H9 (cell line): ENCODE data around the gene GUCY1A1. TPM values are rescaled to one million over a fixed set of nuclear protein-coding genes. Genes with fewer than 3 reads are reported as not detected.

Experiments
- DNase-seq: peaks from one replicate; pipeline ENCODE4 v3.0.0-alpha.2; 2017
- H2AFZ ChIP-seq: one replicate; pipeline ENCODE4 v1.6.1; 2013; ENCODE audit warnings: mild to moderate bottlenecking, low read length, control low read depth, moderate library complexity
- H2AK5ac ChIP-seq: 2 replicates; pipeline ENCODE4 v1.6.1; 2013; ENCODE audit warnings: low read length, control low read depth, mixed read lengths; ENCODE audit not compliant: insufficient read length
- H2BK120ac ChIP-seq: one replicate; pipeline ENCODE4 v1.6.1; 2013; ENCODE audit warnings: low read depth, mild to moderate bottlenecking, low read length, control low read depth, inconsistent platforms; ENCODE audit not compliant: poor library complexity, severe bottlenecking
- H2BK12ac ChIP-seq: 2 replicates; pipeline ENCODE4 v1.6.1; 2013; ENCODE audit warnings: low read length, control low read depth, mixed read lengths, low read depth; ENCODE audit not compliant: insufficient read length
- H2BK15ac ChIP-seq: 2 replicates; pipeline ENCODE4 v1.6.1; 2013; ENCODE audit warnings: low read depth, low read length, control low read depth
- H2BK20ac ChIP-seq: one replicate; pipeline ENCODE4 v1.6.1; 2013; ENCODE audit warnings: low read depth, mild to moderate bottlenecking, low read length, control low read depth, inconsistent platforms; ENCODE audit not compliant: poor library complexity, severe bottlenecking
- H2BK5ac ChIP-seq: 2 replicates; pipeline ENCODE4 v1.6.1; 2013; ENCODE audit warnings: low read length, control low read depth, mixed read lengths; ENCODE audit not compliant: insufficient read length
- H3K14ac ChIP-seq: 2 replicates; pipeline ENCODE4 v1.6.1; 2013; ENCODE audit warnings: low read length, control low read depth; ENCODE audit not compliant: insufficient read depth
- H3K18ac ChIP-seq: 2 replicates; pipeline ENCODE4 v1.6.1; 2013; ENCODE audit warnings: low read depth, mild to moderate bottlenecking, mixed read lengths, low read length, control low read depth; ENCODE audit not compliant: insufficient read length
- H3K23ac ChIP-seq: 2 replicates; pipeline ENCODE4 v1.6.1; 2013; ENCODE audit warnings: low read length, control low read depth, mixed read lengths, low read depth; ENCODE audit not compliant: insufficient read length
- H3K23me2 ChIP-seq: 2 replicates; pipeline ENCODE4 v1.6.1; 2013; ENCODE audit warnings: low read depth, mild to moderate bottlenecking, mixed read lengths, low read length, control low read depth; ENCODE audit not compliant: insufficient read length, poor library complexity, severe bottlenecking
- H3K27ac ChIP-seq: 2 replicates; pipeline ENCODE4 v1.5.1; 2013; ENCODE audit warnings: low read length, control low read depth, mixed read lengths, low read depth; ENCODE audit not compliant: insufficient read length
- H3K27me3 ChIP-seq: 2 replicates; pipeline ENCODE4 v1.6.1; 2013; ENCODE audit warnings: low read length, control low read depth, inconsistent platforms; ENCODE audit not compliant: insufficient read depth
- H3K4ac ChIP-seq: 2 replicates; pipeline ENCODE4 v1.6.1; 2013; ENCODE audit warnings: low read depth, mild to moderate bottlenecking, control low read depth, inconsistent platforms, low read length, moderate library complexity
- H3K4me1 ChIP-seq: 2 replicates; pipeline ENCODE4 v1.6.1; 2013; ENCODE audit warnings: low read length, control low read depth, inconsistent platforms; ENCODE audit not compliant: insufficient read depth
- H3K4me2 ChIP-seq: 2 replicates; pipeline ENCODE4 v1.6.1; 2013; ENCODE audit warnings: low read length, control low read depth, mixed read lengths; ENCODE audit not compliant: insufficient read length, insufficient read depth
- H3K56ac ChIP-seq: 2 replicates; pipeline ENCODE4 v1.6.1; 2013; ENCODE audit warnings: low read depth, mild to moderate bottlenecking, mixed read lengths, low read length, control low read depth; ENCODE audit not compliant: insufficient read length
- H3K79me1 ChIP-seq: 2 replicates; pipeline ENCODE4 v1.6.1; 2013; ENCODE audit warnings: low read depth, mild to moderate bottlenecking, moderate library complexity, low read length, control low read depth, inconsistent platforms; ENCODE audit not compliant: insufficient read depth, poor library complexity, severe bottlenecking
- H3K79me2 ChIP-seq: 2 replicates; pipeline ENCODE4 v1.6.1; 2013; ENCODE audit warnings: low read length, control low read depth, inconsistent platforms; ENCODE audit not compliant: insufficient read depth
- H3K9ac ChIP-seq: 2 replicates; pipeline ENCODE4 v1.6.1; 2013; ENCODE audit warnings: low read length, control low read depth, mixed read lengths; ENCODE audit not compliant: insufficient read length; ENCODE audit errors: extremely low read depth
- H3K9me3 ChIP-seq: one replicate; pipeline ENCODE4 v1.6.1; 2013; ENCODE audit warnings: low read depth, low read length, inconsistent platforms; ENCODE audit not compliant: control insufficient read depth
- H3T11ph ChIP-seq: one replicate; pipeline ENCODE4 v1.6.1; 2013; ENCODE audit warnings: mild to moderate bottlenecking, low read length, control low read depth, inconsistent platforms
- H4K20me1 ChIP-seq: one replicate; pipeline ENCODE4 v1.6.1; 2013; ENCODE audit not compliant: control insufficient read depth, insufficient read length, insufficient read depth
- H4K5ac ChIP-seq: 2 replicates; pipeline ENCODE4 v1.6.1; 2013; ENCODE audit warnings: low read depth, mild to moderate bottlenecking, mixed read lengths, low read length, control low read depth; ENCODE audit not compliant: insufficient read length
- H4K8ac ChIP-seq: replicated peaks from 2 replicates; pipeline ENCODE4 v1.6.1; 2013; ENCODE audit warnings: low read length, control low read depth, mixed read lengths, low read depth; ENCODE audit not compliant: insufficient read length
- H4K91ac ChIP-seq: 2 replicates; pipeline ENCODE4 v1.6.1; 2013; ENCODE audit warnings: low read depth, mild to moderate bottlenecking, moderate library complexity, mixed read lengths, low read length, control low read depth; ENCODE audit not compliant: insufficient read length
- H3K27ac Mint-ChIP-seq, 3 experiments: 2 replicates in 2 of 3; 3 replicates in 1 of 3; pipeline ENCODE4 v1.8.0; 2020 to 2021; ENCODE audit warnings: mixed read lengths in 3 of 3, mild to moderate bottlenecking in 1 of 3, moderate library complexity in 1 of 3
- H3K27me3 Mint-ChIP-seq: 2 replicates; pipeline ENCODE4 v1.8.0; 2021; ENCODE audit warnings: low read depth, mild to moderate bottlenecking, moderate library complexity, mixed read lengths
- H3K36me3 Mint-ChIP-seq, 3 experiments: 2 replicates in 2 of 3; 3 replicates in 1 of 3; pipeline ENCODE4 v1.8.0; 2020 to 2021; ENCODE audit warnings: low read depth in 3 of 3, mixed read lengths in 3 of 3; ENCODE audit not compliant: insufficient read depth in 1 of 3
- H3K4me1 Mint-ChIP-seq, 2 experiments: 2 replicates each; pipeline ENCODE4 v1.8.0; 2020; ENCODE audit warnings: mixed read lengths in 2 of 2
- H3K4me3 Mint-ChIP-seq, 2 experiments: 2 replicates in 1 of 2; 3 replicates in 1 of 2; pipeline ENCODE4 v1.8.0; 2020 to 2021; ENCODE audit warnings: mild to moderate bottlenecking in 2 of 2, mixed read lengths in 2 of 2, moderate library complexity in 1 of 2
- H3K9me3 Mint-ChIP-seq, 2 experiments: 2 replicates in 1 of 2; 3 replicates in 1 of 2; pipeline ENCODE4 v1.8.0; 2020; ENCODE audit warnings: mild to moderate bottlenecking in 2 of 2, mixed read lengths in 2 of 2, moderate library complexity in 1 of 2
- CTCF ChIP-seq: fragments of 200-600 bp; sonication (generic); conservative IDR thresholded peaks from 3 replicates; pipeline ENCODE4 v1.8.0; 2021; ENCODE audit warnings: antibody characterized with exemption, mild to moderate bottlenecking
- WGBS: extraction: QIAGEN DNeasy Blood & Tissue Kit; methylation state at CpG from one replicate; pipeline ENCODE4 v1.1.7; 2013; ENCODE audit warnings: missing lambda C conversion rate, low lambda C conversion rate, mixed read lengths; ENCODE audit not compliant: insufficient read length; ENCODE audit errors: extremely low coverage; 5-methylcytosine and 5-hydroxymethylcytosine counted together
- total RNA-seq: library from RNA; stranded (reverse); gene quantifications from 2 replicates; pipeline ENCODE4 v1.2.1, GENCODE V29; 2021

GUCY1A1 gene
- total RNA-seq, 1 experiment from 2014 or later = not detected

GRCh38 chr4:155773196-155773800, 106.7 kb downstream of the GUCY1A1 start:
- Mint-ChIP-seq H3K27me3 (no peaks in the 10 kb centered on the region), H3K36me3 (no peaks in the 10 kb centered on the region), H3K27ac (no peak overlapping the region), H3K9me3 (no peaks in the 10 kb centered on the region), H3K4me3 (no peak overlapping the region), H3K4me1 (peaks cover 4 to 10% of the 10 kb centered on the region in 2 experiments; a peak in 3 of 4 replicates)
- no peak overlapping the region for H3K4me2 ChIP-seq
- no peak overlapping the region for H4K8ac ChIP-seq
- no peak overlapping the region for H4K5ac ChIP-seq
- no peak overlapping the region for H3K56ac ChIP-seq
- H2BK12ac ChIP-seq = no peak overlapping the region
- no peak overlapping the region for H3K18ac ChIP-seq
- H3K27me3 ChIP-seq = no peaks in the 10 kb centered on the region
- no peaks in the 10 kb centered on the region for H3K23me2 ChIP-seq
- no peak overlapping the region for H3K9ac ChIP-seq
- H2AFZ ChIP-seq = no peak overlapping the region
- no peak overlapping the region for H3K14ac ChIP-seq
- H3K9me3 ChIP-seq = no peaks in the 10 kb centered on the region
- no peak overlapping the region for H3T11ph ChIP-seq
- H2BK20ac ChIP-seq = no peak overlapping the region
- no peak overlapping the region for H3K27ac ChIP-seq
- no peaks in the 10 kb centered on the region for H4K20me1 ChIP-seq
- no peak overlapping the region for H2BK120ac ChIP-seq
- no peaks in the 10 kb centered on the region for H3K4me1 ChIP-seq
- no CpG with 5 or more reads among the region's 4 CpGs for WGBS
- H4K91ac ChIP-seq = no peak overlapping the region
- TF ChIP-seq CTCF = no peak
- DNase-seq = no peak
- H2BK15ac ChIP-seq = no peak overlapping the region
- no peak overlapping the region for H3K4ac ChIP-seq
- H3K23ac ChIP-seq = no peak overlapping the region
- H3K79me1 ChIP-seq = no peaks in the 10 kb centered on the region
- no peak overlapping the region for H2BK5ac ChIP-seq
- no peaks in the 10 kb centered on the region for H3K79me2 ChIP-seq
- no peak overlapping the region for H2AK5ac ChIP-seq
